Measurements from ENCODE around the gene SPEM2. TPM values are rescaled to one million over a fixed set of nuclear protein-coding genes. Genes with fewer than 3 reads are reported as not detected.

SPEM2 gene
- total RNA-seq, 1 experiment from 2014 or later = 0.24 TPM

DNA sequence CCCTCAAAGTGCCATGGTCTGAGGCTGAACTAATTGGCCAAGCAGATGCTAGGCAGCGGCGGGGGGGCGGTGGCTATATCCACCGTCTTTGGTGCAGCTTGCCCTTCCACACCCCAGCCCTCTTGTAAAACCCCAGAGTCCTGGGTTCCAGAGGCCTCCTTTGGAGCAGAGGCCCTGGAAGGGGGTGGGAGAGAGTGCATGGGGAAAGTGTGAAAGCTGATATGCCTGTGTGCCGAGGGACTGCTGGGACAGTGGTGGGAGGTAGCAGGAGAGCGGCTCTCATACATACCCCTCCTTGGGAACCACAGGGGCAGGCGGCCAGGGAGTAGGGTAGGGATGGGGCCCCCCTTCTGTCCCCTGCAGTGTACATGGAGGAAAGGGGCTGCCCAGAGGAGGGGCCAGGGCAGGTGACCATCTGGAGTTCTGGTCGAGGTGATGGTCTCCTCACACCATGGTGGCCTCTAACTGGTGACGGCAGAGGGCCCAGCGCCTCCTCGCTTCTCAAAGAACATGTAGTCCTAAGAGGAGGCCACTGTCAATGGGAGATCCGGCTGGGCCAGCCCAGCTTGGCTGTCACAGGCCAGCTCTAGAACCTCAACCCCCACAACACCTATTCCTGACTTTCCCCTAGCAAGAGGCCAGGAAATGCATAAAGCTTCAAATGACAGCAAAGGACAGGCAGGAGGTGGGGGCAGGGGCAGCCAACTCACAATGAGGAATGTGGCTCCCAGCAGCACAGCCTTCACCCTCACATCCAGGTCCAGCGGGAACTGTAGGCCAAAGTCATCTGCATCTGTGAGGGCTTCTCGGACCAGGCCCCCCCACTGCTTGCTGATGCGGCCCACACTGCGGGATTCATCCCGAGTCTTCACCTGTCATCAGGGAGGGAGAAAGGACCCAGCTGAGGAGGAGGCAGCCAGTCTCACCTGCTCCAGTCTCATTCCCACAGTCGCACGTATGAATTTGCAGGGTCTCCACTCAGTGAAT is 35.2 kb upstream of the SPEM2 start:
- peaks cover 13% of the 10 kb centered on the region for H3K4me1 ChIP-seq (ENCODE audit: insufficient read depth, low read length, poor library complexity, severe bottlenecking)
- H3K27me3 ChIP-seq (replicated peaks; ENCODE audit: insufficient read depth, low read depth, low read length, poor library complexity) = no peaks in the 10 kb centered on the region
- POLR2A ChIA-PET (ENCODE audit: low non-redundant PET) = no interaction called here
- no peak for DNase-seq (ENCODE audit: low spot score)
- no peak for TF ChIP-seq EZH2 (IDR thresholded peaks at IDR 0.05; ENCODE audit: borderline replicate concordance, low read depth, low read length, poor library complexity, severe bottlenecking)
- TF ChIP-seq, protein P1, sequence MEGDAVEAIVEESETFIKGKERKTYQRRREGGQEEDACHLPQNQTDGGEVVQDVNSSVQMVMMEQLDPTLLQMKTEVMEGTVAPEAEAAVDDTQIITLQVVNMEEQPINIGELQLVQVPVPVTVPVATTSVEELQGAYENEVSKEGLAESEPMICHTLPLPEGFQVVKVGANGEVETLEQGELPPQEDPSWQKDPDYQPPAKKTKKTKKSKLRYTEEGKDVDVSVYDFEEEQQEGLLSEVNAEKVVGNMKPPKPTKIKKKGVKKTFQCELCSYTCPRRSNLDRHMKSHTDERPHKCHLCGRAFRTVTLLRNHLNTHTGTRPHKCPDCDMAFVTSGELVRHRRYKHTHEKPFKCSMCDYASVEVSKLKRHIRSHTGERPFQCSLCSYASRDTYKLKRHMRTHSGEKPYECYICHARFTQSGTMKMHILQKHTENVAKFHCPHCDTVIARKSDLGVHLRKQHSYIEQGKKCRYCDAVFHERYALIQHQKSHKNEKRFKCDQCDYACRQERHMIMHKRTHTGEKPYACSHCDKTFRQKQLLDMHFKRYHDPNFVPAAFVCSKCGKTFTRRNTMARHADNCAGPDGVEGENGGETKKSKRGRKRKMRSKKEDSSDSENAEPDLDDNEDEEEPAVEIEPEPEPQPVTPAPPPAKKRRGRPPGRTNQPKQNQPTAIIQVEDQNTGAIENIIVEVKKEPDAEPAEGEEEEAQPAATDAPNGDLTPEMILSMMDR (conservative IDR thresholded peaks at IDR 0.05; ENCODE audit: low read depth, low read length) = no peak
- H3K36me3 ChIP-seq (ENCODE audit: insufficient read depth, low read length, poor library complexity, severe bottlenecking) = no peaks in the 10 kb centered on the region
- CTCF ChIA-PET = no interaction called here
- intact Hi-C loops (cut with micrococcal nuclease; ENCODE audit: unreplicated experiment) = no loop called here
- no peaks in the 10 kb centered on the region for H3K9me3 ChIP-seq (ENCODE audit: low read depth, low read length, poor library complexity, severe bottlenecking)
- H3K4me3 ChIP-seq (ENCODE audit: low read depth, low read length, poor library complexity, severe bottlenecking) = no peak overlapping the region
- BruUV-seq (replicated peaks) = no TSS peak
- no peak overlapping the region for H3K27ac ChIP-seq (ENCODE audit: low read depth, low read length, poor library complexity, severe bottlenecking)

DNA sequence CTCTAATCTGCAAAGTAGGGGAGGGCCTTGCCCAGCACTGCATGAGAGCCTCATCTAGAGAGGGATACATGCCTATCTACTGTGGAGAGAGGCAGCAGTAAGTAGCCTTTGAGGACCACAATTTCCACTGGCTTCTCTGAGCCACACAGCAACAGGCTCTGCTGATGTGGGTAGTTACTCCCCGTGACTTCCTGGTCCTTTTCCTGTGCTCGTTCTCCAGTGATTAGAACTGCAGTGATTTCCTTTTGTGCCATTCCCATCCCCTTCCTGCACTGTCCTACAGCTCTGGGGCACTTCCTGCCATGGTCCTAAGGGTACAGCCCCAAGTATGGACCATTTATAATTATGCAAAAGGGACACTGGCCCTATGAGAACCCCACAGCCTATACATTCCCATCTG is 34.1 kb upstream of the SPEM2 start:
- BruUV-seq (replicated peaks) = no TSS peak
- TF ChIP-seq, protein P1 (conservative IDR thresholded peaks at IDR 0.05; ENCODE audit: low read depth, low read length) = no peak
- no peak for TF ChIP-seq EZH2 (IDR thresholded peaks at IDR 0.05; ENCODE audit: borderline replicate concordance, low read depth, low read length, poor library complexity, severe bottlenecking)

DNA sequence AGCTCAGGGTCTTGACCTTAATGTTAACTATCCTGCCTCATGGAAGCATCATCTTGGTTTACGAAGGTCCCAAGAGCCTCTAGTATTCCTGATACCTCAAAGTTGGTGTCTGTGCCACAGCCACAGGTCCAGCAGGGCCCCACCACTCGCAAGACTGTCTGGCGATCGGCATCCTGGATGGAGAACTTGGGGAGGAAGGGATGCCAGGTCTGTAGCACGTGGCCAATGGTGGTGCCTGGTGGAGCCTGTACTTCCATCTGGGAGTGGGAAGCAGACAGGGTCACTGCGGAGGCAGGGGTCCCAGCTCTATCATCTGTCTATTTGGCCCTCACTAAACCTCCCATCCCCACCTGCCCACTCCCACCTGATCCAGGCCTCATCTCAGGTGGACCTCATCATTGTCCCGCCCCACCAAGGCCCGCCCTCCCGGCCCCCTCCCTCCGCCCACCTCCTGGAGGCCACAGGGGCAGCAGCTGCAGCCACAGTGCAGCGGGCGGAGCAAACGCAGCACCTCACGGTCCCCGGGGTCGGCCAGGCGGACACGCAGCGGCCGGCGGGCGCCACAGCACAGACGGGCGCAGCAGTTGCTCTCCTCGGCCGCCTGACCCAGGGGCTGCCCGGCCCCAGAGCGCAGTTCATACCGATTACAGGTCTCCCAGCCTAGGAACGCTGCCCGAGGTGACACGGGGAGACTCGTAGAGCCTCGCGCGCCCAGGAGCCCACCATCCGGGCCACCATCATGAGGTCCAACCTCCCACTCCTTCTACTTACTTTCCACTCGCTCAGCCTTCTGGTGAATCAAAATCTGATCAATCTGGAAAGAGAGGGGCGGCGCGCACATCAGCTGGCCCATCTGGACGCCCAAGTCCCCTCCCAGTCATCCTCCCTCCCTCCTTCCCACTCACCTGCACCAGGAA is 32.5 kb upstream of the SPEM2 start:
- Histone ChIP-seq H3K36me3 (ENCODE audit: insufficient read depth, low read length, poor library complexity, severe bottlenecking) (no peaks in the 10 kb centered on the region), H3K27ac (ENCODE audit: low read depth, low read length, poor library complexity, severe bottlenecking) (no peak overlapping the region), H3K27me3 (replicated peaks; ENCODE audit: insufficient read depth, low read depth, low read length, poor library complexity) (no peaks in the 10 kb centered on the region), H3K4me3 (ENCODE audit: low read depth, low read length, poor library complexity, severe bottlenecking) (peak overlapping the region; percentile 94), H3K4me1 (ENCODE audit: insufficient read depth, low read length, poor library complexity, severe bottlenecking) (peaks cover 13% of the 10 kb centered on the region), H3K9me3 (ENCODE audit: low read depth, low read length, poor library complexity, severe bottlenecking) (no peaks in the 10 kb centered on the region)
- intact Hi-C loops (cut with micrococcal nuclease; ENCODE audit: unreplicated experiment) = no loop called here
- BruUV-seq (replicated peaks) = no TSS peak
- DNase-seq (ENCODE audit: low spot score) = no peak
- ChIA-PET CTCF (no interaction called here), POLR2A (ENCODE audit: low non-redundant PET) (no interaction called here)
- TF ChIP-seq, protein P1 (conservative IDR thresholded peaks at IDR 0.05; ENCODE audit: low read depth, low read length) = no peak
- no peak for TF ChIP-seq EZH2 (IDR thresholded peaks at IDR 0.05; ENCODE audit: borderline replicate concordance, low read depth, low read length, poor library complexity, severe bottlenecking)

More for the DNA sequence above, 34.1 kb upstream of the SPEM2 start:
- H3K36me3 ChIP-seq (ENCODE audit: insufficient read depth, low read length, poor library complexity, severe bottlenecking) = no peaks in the 10 kb centered on the region
- no peak overlapping the region for H3K27ac ChIP-seq (ENCODE audit: low read depth, low read length, poor library complexity, severe bottlenecking)
- H3K27me3 ChIP-seq (replicated peaks; ENCODE audit: insufficient read depth, low read depth, low read length, poor library complexity) = no peaks in the 10 kb centered on the region
- H3K4me3 ChIP-seq (ENCODE audit: low read depth, low read length, poor library complexity, severe bottlenecking) = no peak overlapping the region
- no peaks in the 10 kb centered on the region for H3K9me3 ChIP-seq (ENCODE audit: low read depth, low read length, poor library complexity, severe bottlenecking)
- ChIA-PET POLR2A (ENCODE audit: low non-redundant PET) (no interaction called here), CTCF (no interaction called here)
- no peak for DNase-seq (ENCODE audit: low spot score)
- peaks cover 13% of the 10 kb centered on the region for H3K4me1 ChIP-seq (ENCODE audit: insufficient read depth, low read length, poor library complexity, severe bottlenecking)
- intact Hi-C loops (cut with micrococcal nuclease; ENCODE audit: unreplicated experiment) = no loop called here
